ENCODE results near the gene MAP3K12.

The MAP3K12 gene

DNA sequence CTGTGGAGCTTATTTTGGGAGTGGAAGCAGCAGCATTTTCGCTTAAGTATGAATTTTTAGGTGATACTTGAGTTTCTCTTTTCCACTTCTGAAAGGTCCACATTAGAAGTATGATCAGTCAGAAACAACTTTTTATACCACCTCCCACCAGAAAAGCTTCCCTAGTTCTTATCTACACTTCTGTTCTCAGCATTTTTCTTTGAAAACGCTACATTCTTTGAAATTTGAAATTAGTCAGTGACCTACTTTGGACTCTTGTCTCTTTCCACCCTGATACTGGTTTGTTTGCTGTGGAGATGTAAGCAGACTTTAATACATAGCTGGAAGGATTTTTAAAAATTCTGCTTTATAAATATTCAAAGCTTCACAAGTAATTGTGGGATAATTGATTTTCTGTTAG, 25.2 kb downstream of the MAP3K12 start:
- H3K27me3 ChIP-seq (replicated peaks; ENCODE audit: control insufficient read depth, insufficient read depth, low read length) = no peaks in the 10 kb centered on the region
- H3K36me3 ChIP-seq (ENCODE audit: control insufficient read depth, insufficient read depth, low read length) = peaks cover 37% of the 10 kb centered on the region
- no peak for DNase-seq (ENCODE audit: extremely low read depth, insufficient read length)
- TF ChIP-seq, protein P1, sequence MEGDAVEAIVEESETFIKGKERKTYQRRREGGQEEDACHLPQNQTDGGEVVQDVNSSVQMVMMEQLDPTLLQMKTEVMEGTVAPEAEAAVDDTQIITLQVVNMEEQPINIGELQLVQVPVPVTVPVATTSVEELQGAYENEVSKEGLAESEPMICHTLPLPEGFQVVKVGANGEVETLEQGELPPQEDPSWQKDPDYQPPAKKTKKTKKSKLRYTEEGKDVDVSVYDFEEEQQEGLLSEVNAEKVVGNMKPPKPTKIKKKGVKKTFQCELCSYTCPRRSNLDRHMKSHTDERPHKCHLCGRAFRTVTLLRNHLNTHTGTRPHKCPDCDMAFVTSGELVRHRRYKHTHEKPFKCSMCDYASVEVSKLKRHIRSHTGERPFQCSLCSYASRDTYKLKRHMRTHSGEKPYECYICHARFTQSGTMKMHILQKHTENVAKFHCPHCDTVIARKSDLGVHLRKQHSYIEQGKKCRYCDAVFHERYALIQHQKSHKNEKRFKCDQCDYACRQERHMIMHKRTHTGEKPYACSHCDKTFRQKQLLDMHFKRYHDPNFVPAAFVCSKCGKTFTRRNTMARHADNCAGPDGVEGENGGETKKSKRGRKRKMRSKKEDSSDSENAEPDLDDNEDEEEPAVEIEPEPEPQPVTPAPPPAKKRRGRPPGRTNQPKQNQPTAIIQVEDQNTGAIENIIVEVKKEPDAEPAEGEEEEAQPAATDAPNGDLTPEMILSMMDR (IDR thresholded peaks at IDR 0.05; ENCODE audit: insufficient read depth, low read length, poor library complexity, severe bottlenecking) = no peak
- no peak overlapping the region for H3K4me3 ChIP-seq (replicated peaks; ENCODE audit: low read depth, low read length)

DNA sequence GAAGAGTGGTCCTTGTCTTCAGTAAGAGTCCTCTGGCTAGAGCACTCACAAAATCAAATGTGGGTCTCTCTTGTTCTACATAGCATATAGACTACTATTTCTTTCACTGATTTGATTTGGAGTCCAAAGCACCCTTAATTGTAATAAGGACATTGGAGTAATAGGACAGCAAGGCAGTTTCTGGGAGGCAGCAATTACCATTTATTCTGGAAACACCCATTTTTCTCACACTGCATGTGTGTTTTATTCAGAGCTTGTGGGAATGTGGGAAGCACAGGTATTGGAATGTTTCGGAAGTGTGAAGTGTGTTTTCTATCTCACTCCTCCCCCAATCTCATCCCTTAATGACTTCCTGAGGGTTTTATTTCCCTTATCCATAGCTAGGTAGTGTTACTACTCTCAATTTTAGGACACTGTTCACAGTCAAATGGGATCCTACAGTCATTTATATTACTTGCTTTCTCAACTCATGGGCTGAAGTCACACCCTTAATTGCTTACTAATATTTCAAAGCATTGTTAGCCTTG, 27.1 kb downstream of the MAP3K12 start:
- Histone ChIP-seq H3K36me3 (ENCODE audit: control insufficient read depth, insufficient read depth, low read length) (peaks cover 41% of the 10 kb centered on the region), H3K27me3 (replicated peaks; ENCODE audit: control insufficient read depth, insufficient read depth, low read length) (no peaks in the 10 kb centered on the region), H3K4me3 (replicated peaks; ENCODE audit: low read depth, low read length) (no peak overlapping the region)
- TF ChIP-seq, protein P1 (IDR thresholded peaks at IDR 0.05; ENCODE audit: insufficient read depth, low read length, poor library complexity, severe bottlenecking) = no peak
- DNase-seq (ENCODE audit: extremely low read depth, insufficient read length) = no peak

DNA sequence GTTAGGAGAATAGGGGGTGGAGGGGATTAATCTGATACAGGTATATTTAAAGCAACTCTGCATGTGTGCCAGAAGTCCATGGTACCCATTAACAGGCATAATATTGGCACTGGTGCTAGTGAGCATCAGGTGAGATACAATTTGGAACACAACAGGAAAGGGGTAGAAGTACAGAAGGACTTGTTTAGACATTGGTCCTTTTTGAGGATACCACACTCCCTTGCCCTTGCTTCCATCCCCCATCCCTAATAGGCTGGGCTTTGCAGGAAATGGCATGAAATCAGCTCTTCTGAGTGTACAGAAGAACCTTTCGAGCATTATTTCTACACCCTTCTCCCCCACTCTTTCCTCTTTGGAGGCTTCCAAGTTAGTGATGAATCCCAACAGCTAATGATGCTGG, 31.0 kb downstream of the MAP3K12 start:
- Histone ChIP-seq H3K27me3 (replicated peaks; ENCODE audit: control insufficient read depth, insufficient read depth, low read length) (no peaks in the 10 kb centered on the region), H3K4me3 (replicated peaks; ENCODE audit: low read depth, low read length) (no peak overlapping the region), H3K36me3 (ENCODE audit: control insufficient read depth, insufficient read depth, low read length) (peaks cover 53% of the 10 kb centered on the region)
- no peak for DNase-seq (ENCODE audit: extremely low read depth, insufficient read length)
- TF ChIP-seq, protein P1 (IDR thresholded peaks at IDR 0.05; ENCODE audit: insufficient read depth, low read length, poor library complexity, severe bottlenecking) = no peak

DNA sequence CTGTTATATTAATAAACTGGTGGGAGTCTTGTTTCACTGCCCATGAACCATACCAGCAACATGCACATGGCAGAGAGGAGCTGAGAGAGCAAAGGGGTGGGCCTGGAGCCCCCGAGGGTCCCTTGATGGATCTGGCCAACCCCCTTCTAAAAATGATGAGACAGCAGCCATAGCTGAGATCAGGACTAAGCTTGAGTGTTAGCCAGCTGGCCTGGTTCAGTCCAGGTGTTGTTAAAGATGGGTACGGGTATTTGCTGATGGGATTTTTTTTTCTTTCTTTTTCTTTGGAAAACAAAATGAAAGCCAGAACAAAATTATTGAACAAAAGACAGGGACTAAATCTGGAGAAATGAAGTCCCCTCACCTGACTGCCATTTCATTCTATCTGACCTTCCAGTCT, 31.4 kb downstream of the MAP3K12 start:
- no peak for DNase-seq (ENCODE audit: extremely low read depth, insufficient read length)
- Histone ChIP-seq H3K4me3 (replicated peaks; ENCODE audit: low read depth, low read length) (no peak overlapping the region), H3K36me3 (ENCODE audit: control insufficient read depth, insufficient read depth, low read length) (peaks cover 56% of the 10 kb centered on the region), H3K27me3 (replicated peaks; ENCODE audit: control insufficient read depth, insufficient read depth, low read length) (no peaks in the 10 kb centered on the region)
- TF ChIP-seq, protein P1 (IDR thresholded peaks at IDR 0.05; ENCODE audit: insufficient read depth, low read length, poor library complexity, severe bottlenecking) = no peak

DNA sequence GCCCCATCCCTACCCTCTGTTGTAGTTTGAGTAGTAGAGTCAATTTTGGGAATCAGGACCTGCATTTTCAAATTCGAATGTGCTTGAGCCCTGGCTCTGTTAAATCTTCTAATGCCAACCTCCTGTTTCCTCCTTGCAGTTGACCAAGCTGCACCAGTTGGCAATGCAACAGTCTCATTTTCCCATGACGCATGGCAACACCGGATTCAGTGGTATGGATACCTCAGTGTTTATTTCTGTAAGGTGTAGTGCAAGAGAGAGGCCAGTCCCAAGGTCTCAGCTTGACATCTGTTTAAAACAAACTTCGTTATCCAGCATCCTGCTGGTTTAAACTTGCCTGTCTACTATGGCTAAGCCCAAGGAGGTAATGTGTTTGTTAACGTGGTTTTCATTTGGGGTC, 32.2 kb downstream of the MAP3K12 start:
- Histone ChIP-seq H3K27me3 (replicated peaks; ENCODE audit: control insufficient read depth, insufficient read depth, low read length) (no peaks in the 10 kb centered on the region), H3K36me3 (ENCODE audit: control insufficient read depth, insufficient read depth, low read length) (peaks cover 59% of the 10 kb centered on the region), H3K4me3 (replicated peaks; ENCODE audit: low read depth, low read length) (no peak overlapping the region)
- TF ChIP-seq, protein P1 (IDR thresholded peaks at IDR 0.05; ENCODE audit: insufficient read depth, low read length, poor library complexity, severe bottlenecking) = no peak
- no peak for DNase-seq (ENCODE audit: extremely low read depth, insufficient read length)

DNA sequence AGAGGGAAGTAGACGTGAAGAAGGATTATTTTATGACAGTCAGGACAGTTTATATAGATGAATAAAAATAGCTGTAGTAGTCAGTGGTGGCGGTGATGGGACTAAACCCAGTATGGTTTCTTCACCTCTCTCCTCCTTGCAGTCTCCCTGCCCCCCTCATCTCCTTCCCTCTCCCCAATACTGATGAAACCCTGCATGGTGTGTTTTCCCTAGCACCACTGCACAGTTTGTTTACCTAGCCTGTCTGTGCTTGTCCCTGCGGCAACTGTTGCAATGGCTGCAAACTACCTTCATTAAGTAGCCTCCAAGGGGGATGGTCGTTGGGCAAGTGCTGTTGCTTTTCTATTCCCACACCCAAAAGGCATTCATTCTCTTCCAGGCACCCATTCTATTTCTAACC, 32.6 kb downstream of the MAP3K12 start:
- TF ChIP-seq, protein P1 (IDR thresholded peaks at IDR 0.05; ENCODE audit: insufficient read depth, low read length, poor library complexity, severe bottlenecking) = no peak
- Histone ChIP-seq H3K27me3 (replicated peaks; ENCODE audit: control insufficient read depth, insufficient read depth, low read length) (no peaks in the 10 kb centered on the region), H3K4me3 (replicated peaks; ENCODE audit: low read depth, low read length) (no peak overlapping the region), H3K36me3 (ENCODE audit: control insufficient read depth, insufficient read depth, low read length) (peaks cover 56% of the 10 kb centered on the region)
- no peak for DNase-seq (ENCODE audit: extremely low read depth, insufficient read length)

Measured in GM06990 (cell line).